Spleen (tissue), 11 donors: ENCODE data around the gene PHLDB1. TPM values are rescaled to one million over a fixed set of nuclear protein-coding genes. Genes with fewer than 3 reads are reported as not detected.

Experiments used
- DNase-seq: peaks from one replicate; pipeline ENCODE4 v3.0.0-alpha.2; 2020
- H3K27ac ChIP-seq, 8 donors: fragments of 200-600 bp; sonication (generic) in 7 of 8; 1 replicate in 4 of 8; 2 replicates in 4 of 8; pipeline versions ENCODE4 v1.5.0 to v1.8.0; 2016 to 2021; ENCODE audit warnings: inconsistent platforms in 4 of 8, mild to moderate bottlenecking in 4 of 8, moderate library complexity in 1 of 8
- H3K27me3 ChIP-seq, 7 donors: fragments of 200-600 bp; sonication (generic) in 6 of 7; replicated peaks in 1 of 7; 1 replicate in 4 of 7; 2 replicates in 3 of 7; pipeline versions ENCODE4 v1.5.0 to v1.8.0; 2016 to 2021; ENCODE audit warnings: inconsistent platforms in 3 of 7, mild to moderate bottlenecking in 1 of 7
- H3K36me3 ChIP-seq, 6 donors: fragments of 200-600 bp; sonication (generic) in 5 of 6; 1 replicate in 4 of 6; 2 replicates in 2 of 6; pipeline versions ENCODE4 v1.5.0 to v1.8.0; 2016 to 2021; ENCODE audit warnings: inconsistent platforms in 2 of 6
- H3K4me1 ChIP-seq, 6 donors: fragments of 200-600 bp; sonication (generic) in 5 of 6; 1 replicate in 3 of 6; 2 replicates in 3 of 6; pipeline versions ENCODE4 v1.5.0 to v1.8.0; 2016 to 2021; ENCODE audit warnings: inconsistent platforms in 3 of 6
- H3K4me3 ChIP-seq, 8 donors: fragments of 200-600 bp; sonication (generic) in 7 of 8; 1 replicate in 4 of 8; 2 replicates in 4 of 8; pipeline versions ENCODE4 v1.5.0 to v1.8.0; 2016 to 2021; ENCODE audit warnings: inconsistent platforms in 4 of 8, mild to moderate bottlenecking in 4 of 8, moderate library complexity in 2 of 8
- H3K9me3 ChIP-seq, 8 donors: fragments of 200-600 bp; sonication (generic) in 7 of 8; 1 replicate in 4 of 8; 2 replicates in 4 of 8; pipeline versions ENCODE4 v1.5.0 to v1.8.0; 2016 to 2021; ENCODE audit warnings: inconsistent platforms in 4 of 8
- POLR2A ChIP-seq, 3 donors: fragments of 450-650 bp; IDR thresholded peaks; one replicate each; pipeline ENCODE4 v1.5.1; 2017; ENCODE audit warnings: antibody characterized with exemption in 3 of 3, mild to moderate bottlenecking in 1 of 3
- POLR2AphosphoS5 ChIP-seq, 3 donors: sonication (generic); formaldehyde crosslinking; IDR thresholded peaks; one replicate each; pipeline ENCODE4 v1.5.1; 2017; ENCODE audit warnings: antibody characterized with exemption in 3 of 3
- WGBS, 5 donors: extraction: QIAGEN DNeasy Blood & Tissue Kit in 3 of 5; methylation state at CpG; one replicate each; pipeline versions ENCODE4 v1.1.5 to v1.1.7; 2013 to 2018; 5-methylcytosine and 5-hydroxymethylcytosine counted together
- intact Hi-C: fragments of 100-400 bp; cut with DNase I; formaldehyde crosslinking; loops from one replicate; pipeline ENCODE4 v1.15.0; 2023; ENCODE audit warnings: low total_unique reads
- polyA plus RNA-seq, 3 donors: library from polyadenylated mRNA; stranded (reverse); fragments of 200-250 nt; gene quantifications; one replicate each; pipeline ENCODE4 v1.2.1, GENCODE V29; 2013
- total RNA-seq, 7 donors: library from RNA; depleted of rRNA in 3 of 7; stranded (reverse); fragments of >200 nt in 3 of 7; fragmentation: NEBNext Ultra II Directional in 4 of 7; extraction: Animal tissue kit (Norgen Biotek cat#: 25700) in 4 of 7; gene quantifications; one replicate each; pipeline versions ENCODE4 v1.1.0 to v1.2.1, GENCODE V29; 2016 to 2021
- TF ChIP-seq, protein P1 (sequence below), 11 experiments: fragments of 200-600 bp in 7 of 11; fragments of 450-650 bp in 4 of 11; sonication (generic) in 4 of 11; IDR thresholded peaks in 8 of 11; conservative IDR thresholded peaks in 3 of 11; 1 replicate in 7 of 11; 2 replicates in 4 of 11; pipeline versions ENCODE4 v1.4.0 to v1.8.0; 2016 to 2021; ENCODE audit warnings: antibody characterized with exemption in 11 of 11, inconsistent platforms in 4 of 11, mild to moderate bottlenecking in 1 of 11
- donor health status: healthy with polysubstance abuse.
- donor health status: DM: no; HTN: no; CAD: no; lungs with moderate emphysema.
- donor health status: DM: no; HTN: no; CAD: no.
- donor health status: Bipolar disorder and iron deficiency.
- donor health status: healthy.
- donor health status: DM: no; HTN: no; CAD: no.
- donor health status: DM: yes; HTN: yes; CAD: no.

Gene PHLDB1
- total and polyA plus RNA-seq, 10 donors, result 13.0 to 162 (median 69.9) TPM

DNA sequence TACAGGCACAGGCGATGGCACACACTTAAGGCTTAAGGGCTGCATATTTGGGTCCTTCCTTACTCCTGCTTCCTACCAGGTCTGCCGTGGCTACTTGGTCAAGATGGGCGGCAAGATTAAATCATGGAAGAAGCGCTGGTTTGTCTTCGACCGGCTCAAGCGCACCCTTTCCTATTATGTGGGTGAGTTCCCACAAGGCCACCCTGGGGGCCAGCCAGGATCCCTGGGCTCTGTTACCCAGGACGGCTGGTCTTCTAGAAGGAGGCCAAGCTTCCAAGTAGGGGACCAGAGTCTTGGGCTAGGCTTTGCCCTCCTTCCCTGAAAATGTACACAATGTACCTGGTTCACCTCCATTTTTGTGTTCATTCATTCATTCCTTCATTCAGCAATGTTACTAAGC, 43.0 kb downstream of the PHLDB1 start:
- H3K9me3 ChIP-seq, result no peaks in the 10 kb centered on the region
- intact Hi-C loops, result no loop called here
- DNase-seq, result peak; percentile 39
- H3K4me1 ChIP-seq, result no peaks in the 10 kb centered on the region
- no peak overlapping the region for H3K4me3 ChIP-seq
- H3K27me3 ChIP-seq, result no peaks in the 10 kb centered on the region
- 87 to 97% (median 92%) methylated on average over 8 of the region's 8 CpGs for WGBS, 5 donors
- H3K27ac ChIP-seq, result no peak overlapping the region
- TF ChIP-seq POLR2AphosphoS5 (IDR thresholded peaks at IDR 0.05) (no peak), POLR2A (IDR thresholded peaks at IDR 0.05) (no peak)
- TF ChIP-seq, protein P1, sequence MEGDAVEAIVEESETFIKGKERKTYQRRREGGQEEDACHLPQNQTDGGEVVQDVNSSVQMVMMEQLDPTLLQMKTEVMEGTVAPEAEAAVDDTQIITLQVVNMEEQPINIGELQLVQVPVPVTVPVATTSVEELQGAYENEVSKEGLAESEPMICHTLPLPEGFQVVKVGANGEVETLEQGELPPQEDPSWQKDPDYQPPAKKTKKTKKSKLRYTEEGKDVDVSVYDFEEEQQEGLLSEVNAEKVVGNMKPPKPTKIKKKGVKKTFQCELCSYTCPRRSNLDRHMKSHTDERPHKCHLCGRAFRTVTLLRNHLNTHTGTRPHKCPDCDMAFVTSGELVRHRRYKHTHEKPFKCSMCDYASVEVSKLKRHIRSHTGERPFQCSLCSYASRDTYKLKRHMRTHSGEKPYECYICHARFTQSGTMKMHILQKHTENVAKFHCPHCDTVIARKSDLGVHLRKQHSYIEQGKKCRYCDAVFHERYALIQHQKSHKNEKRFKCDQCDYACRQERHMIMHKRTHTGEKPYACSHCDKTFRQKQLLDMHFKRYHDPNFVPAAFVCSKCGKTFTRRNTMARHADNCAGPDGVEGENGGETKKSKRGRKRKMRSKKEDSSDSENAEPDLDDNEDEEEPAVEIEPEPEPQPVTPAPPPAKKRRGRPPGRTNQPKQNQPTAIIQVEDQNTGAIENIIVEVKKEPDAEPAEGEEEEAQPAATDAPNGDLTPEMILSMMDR (IDR thresholded peaks at IDR 0.05 in 8 of 11, conservative IDR thresholded peaks at IDR 0.05 in 3 of 11), result no peak
- peaks cover 0 to 98% (median 26%) of the 10 kb centered on the region in 6 donors for H3K36me3 ChIP-seq

DNA sequence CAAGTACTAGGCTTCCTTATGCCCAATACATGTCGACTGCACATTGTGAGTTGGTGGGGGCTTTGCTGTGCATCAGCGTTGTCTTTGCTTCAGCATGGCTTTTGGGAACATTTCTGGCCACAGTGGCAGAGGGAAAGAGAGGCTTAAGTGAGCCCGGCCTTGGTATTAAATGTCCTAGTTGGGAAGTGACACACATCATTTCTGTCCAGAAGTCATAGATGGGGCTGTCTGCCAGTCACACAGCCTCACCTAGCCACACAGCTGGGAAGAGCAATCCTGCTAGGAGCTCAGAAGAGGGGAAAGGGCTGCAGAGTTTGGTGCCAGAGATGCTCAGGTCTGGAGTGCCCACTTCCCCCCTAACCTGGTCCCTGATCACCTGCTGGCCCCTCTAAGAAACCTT, 44.4 kb downstream of the PHLDB1 start:
- 84 to 93% (median 87%) methylated on average over 3 of the region's 3 CpGs for WGBS, 5 donors
- DNase-seq, result no peak
- no peak for TF ChIP-seq POLR2A (IDR thresholded peaks at IDR 0.05)
- TF ChIP-seq, protein P1 (IDR thresholded peaks at IDR 0.05 in 8 of 11, conservative IDR thresholded peaks at IDR 0.05 in 3 of 11), result no peak
- TF ChIP-seq POLR2AphosphoS5 (IDR thresholded peaks at IDR 0.05), result no peak
- no peaks in the 10 kb centered on the region for H3K9me3 ChIP-seq
- intact Hi-C loops, result no loop called here
- no peak overlapping the region for H3K27ac ChIP-seq
- H3K4me1 ChIP-seq, result no peaks in the 10 kb centered on the region
- no peaks in the 10 kb centered on the region for H3K27me3 ChIP-seq
- no peak overlapping the region for H3K4me3 ChIP-seq
- peaks cover 0 to 98% (median 28%) of the 10 kb centered on the region in 6 donors for H3K36me3 ChIP-seq

DNA sequence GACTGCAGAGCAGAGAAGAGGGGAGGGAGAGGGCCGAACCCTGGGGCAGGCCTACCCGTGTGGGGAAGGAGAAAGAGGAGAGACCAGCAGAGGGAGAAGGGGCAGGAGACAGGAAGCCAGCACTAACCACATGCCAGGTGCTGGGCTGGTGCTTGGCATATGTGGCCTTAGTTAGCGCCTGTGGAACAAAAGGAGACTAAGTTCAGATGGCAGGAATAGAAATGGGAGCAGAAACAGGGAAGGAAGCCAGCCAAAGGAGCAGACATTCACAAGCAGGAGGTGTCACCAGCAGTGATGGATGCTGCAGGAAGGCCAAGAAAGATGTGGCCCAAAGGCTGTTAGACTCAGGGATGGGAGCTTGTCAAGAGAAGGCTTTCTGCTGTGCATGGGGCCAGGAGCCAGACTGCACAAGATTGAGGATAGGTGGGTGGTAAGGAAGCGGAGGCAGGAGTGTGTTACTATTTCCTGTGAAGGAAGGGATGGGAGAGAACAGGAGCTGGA, 45.3 kb downstream of the PHLDB1 start:
- no peak overlapping the region for H3K4me3 ChIP-seq
- intact Hi-C loops, result no loop called here
- WGBS, 5 donors, result 27 to 45% (median 36%) methylated on average over 4 of the region's 4 CpGs
- H3K36me3 ChIP-seq, result peaks cover 0 to 98% (median 32%) of the 10 kb centered on the region in 6 donors
- peaks cover 0 to under 1% (median 0%) of the 10 kb centered on the region in 6 donors for H3K4me1 ChIP-seq
- DNase-seq, result peak; percentile 51
- TF ChIP-seq, protein P1 (IDR thresholded peaks at IDR 0.05 in 8 of 11, conservative IDR thresholded peaks at IDR 0.05 in 3 of 11), result no peak
- TF ChIP-seq POLR2AphosphoS5 (IDR thresholded peaks at IDR 0.05), result no peak
- no peak for TF ChIP-seq POLR2A (IDR thresholded peaks at IDR 0.05)
- no peak overlapping the region for H3K27ac ChIP-seq
- no peaks in the 10 kb centered on the region for H3K9me3 ChIP-seq
- no peaks in the 10 kb centered on the region for H3K27me3 ChIP-seq

DNA sequence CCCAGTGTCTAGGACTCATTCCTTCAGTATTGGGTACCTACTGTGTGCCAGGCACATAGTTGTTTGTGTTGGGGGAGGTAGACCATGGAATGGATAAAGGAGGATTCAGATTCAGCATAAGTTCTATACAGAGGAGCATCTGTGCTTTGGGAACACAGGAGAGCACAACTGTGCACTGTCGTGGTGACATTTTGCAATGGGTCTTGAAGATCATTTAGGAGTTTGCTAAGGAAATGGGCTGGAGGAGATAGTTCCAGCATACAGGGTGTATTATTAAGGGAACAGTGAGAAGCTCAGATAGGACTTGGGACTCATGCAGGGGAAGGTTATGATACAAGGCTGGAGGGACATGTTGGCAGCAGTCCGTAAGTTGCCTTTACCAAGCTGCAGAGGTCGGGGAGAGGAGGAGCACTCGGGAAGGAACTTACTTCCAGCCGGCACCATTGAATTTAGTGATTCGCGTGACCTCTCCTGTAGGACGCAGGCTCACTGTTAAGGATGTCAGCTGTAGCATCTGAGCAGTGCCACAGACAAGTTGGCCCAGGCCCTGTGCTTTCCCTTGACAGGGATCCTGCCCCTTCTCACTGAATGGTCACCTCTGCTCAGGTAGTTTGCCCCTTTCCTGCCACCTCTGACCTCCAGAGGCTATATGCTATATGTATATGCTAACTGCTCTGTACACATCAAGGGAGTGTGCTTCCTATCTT, 46.4 kb downstream of the PHLDB1 start:
- H3K4me3 ChIP-seq, result no peak overlapping the region
- WGBS, 5 donors, result 80 to 91% (median 90%) methylated on average over 8 of the region's 8 CpGs
- H3K9me3 ChIP-seq, result no peaks in the 10 kb centered on the region
- peaks cover 0 to 3% (median 0%) of the 10 kb centered on the region in 7 donors for H3K27me3 ChIP-seq
- DNase-seq, result peak; percentile 54
- TF ChIP-seq POLR2A (IDR thresholded peaks at IDR 0.05) (no peak), POLR2AphosphoS5 (IDR thresholded peaks at IDR 0.05) (no peak)
- TF ChIP-seq, protein P1 (IDR thresholded peaks at IDR 0.05 in 8 of 11, conservative IDR thresholded peaks at IDR 0.05 in 3 of 11), result no peak
- intact Hi-C loops, result no loop called here
- H3K27ac ChIP-seq, result no peak overlapping the region
- H3K36me3 ChIP-seq, result peaks cover 0 to 91% (median 29%) of the 10 kb centered on the region in 6 donors
- H3K4me1 ChIP-seq, result peaks cover 0 to 12% (median 3%) of the 10 kb centered on the region in 6 donors
